Sigmoid colon (tissue), 4 donors: ENCODE data around the gene STARD9.

Experiments
- EP300 ChIP-seq, 4 donors: sonication (generic); formaldehyde crosslinking; IDR thresholded peaks; one replicate each; pipeline ENCODE4 v1.6.1; 2017; ENCODE audit warnings: antibody characterized with exemption in 4 of 4
- POLR2A ChIP-seq, 2 donors: fragments of 450-650 bp; IDR thresholded peaks; one replicate each; pipeline ENCODE4 v1.6.1; 2016; ENCODE audit warnings: antibody characterized with exemption in 2 of 2, mild to moderate bottlenecking in 2 of 2, moderate library complexity in 2 of 2

- TF ChIP-seq POLR2A (IDR thresholded peaks at IDR 0.05) = no peak
- no peak for TF ChIP-seq EP300 (IDR thresholded peaks at IDR 0.05)
Observed at GRCh38 chr15:42675021-42675420, 99.6 kb downstream of the STARD9 start.
